Kidney epithelial cell (primary cell): ENCODE data around the gene HOMER3. TPM values are rescaled to one million over a fixed set of nuclear protein-coding genes. Genes with fewer than 3 reads are reported as not detected.

Experiments used
- DNase-seq: peaks from one replicate; pipeline ENCODE4 v3.0.0-alpha.2; 2010; ENCODE audit warnings: low read depth
- H3K27me3 ChIP-seq: 2 replicates; pipeline ENCODE4 v1.6.0; 2011; ENCODE audit warnings: low read length; ENCODE audit not compliant: control insufficient read depth, insufficient read depth
- H3K36me3 ChIP-seq: 2 replicates; pipeline ENCODE4 v1.5.1; 2011; ENCODE audit warnings: low read length; ENCODE audit not compliant: control insufficient read depth, insufficient read depth
- H3K4me3 ChIP-seq: 2 replicates; pipeline ENCODE4 v1.5.1; 2011; ENCODE audit warnings: low read depth, mild to moderate bottlenecking, control low read depth, low read length
- total RNA-seq: library from RNA; depleted of rRNA; stranded (reverse); fragments of >200 nt; gene quantifications from 2 replicates; pipeline ENCODE4 v1.2.3, GENCODE V29; 2015
- TF ChIP-seq, protein P1 (sequence below): IDR thresholded peaks from 2 replicates; pipeline ENCODE4 v1.5.1; 2011; ENCODE audit warnings: mild to moderate bottlenecking, moderate library complexity, low read length, control low read depth, inconsistent platforms; ENCODE audit not compliant: insufficient read depth, poor library complexity, severe bottlenecking

The HOMER3 gene
- total RNA-seq, 1 donor from 2014 or later: 109 TPM

DNA sequence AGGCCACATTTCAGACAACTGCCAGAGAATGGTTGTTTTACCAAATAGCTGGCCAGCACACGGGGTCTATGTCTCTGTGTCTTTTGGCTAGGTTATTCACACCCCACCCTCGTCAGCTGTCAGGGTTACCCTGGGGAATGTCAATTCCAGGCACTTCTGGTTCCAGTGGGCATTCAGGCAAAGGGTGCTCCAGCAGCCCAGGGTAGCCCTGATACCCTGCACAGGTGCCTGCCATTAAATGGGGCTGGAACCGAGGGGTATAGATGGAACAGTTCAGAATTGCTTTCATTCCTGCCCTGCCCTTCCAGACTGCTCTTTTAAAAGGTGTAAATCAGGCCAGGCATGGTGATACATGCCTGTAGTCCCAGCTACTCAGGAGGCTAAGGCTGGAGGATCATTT, 43.2 kb upstream of the HOMER3 start:
- TF ChIP-seq, protein P1, sequence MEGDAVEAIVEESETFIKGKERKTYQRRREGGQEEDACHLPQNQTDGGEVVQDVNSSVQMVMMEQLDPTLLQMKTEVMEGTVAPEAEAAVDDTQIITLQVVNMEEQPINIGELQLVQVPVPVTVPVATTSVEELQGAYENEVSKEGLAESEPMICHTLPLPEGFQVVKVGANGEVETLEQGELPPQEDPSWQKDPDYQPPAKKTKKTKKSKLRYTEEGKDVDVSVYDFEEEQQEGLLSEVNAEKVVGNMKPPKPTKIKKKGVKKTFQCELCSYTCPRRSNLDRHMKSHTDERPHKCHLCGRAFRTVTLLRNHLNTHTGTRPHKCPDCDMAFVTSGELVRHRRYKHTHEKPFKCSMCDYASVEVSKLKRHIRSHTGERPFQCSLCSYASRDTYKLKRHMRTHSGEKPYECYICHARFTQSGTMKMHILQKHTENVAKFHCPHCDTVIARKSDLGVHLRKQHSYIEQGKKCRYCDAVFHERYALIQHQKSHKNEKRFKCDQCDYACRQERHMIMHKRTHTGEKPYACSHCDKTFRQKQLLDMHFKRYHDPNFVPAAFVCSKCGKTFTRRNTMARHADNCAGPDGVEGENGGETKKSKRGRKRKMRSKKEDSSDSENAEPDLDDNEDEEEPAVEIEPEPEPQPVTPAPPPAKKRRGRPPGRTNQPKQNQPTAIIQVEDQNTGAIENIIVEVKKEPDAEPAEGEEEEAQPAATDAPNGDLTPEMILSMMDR: no peak
- no peak overlapping the region for H3K4me3 ChIP-seq
- DNase-seq: no peak
- H3K36me3 ChIP-seq: no peaks in the 10 kb centered on the region
- H3K27me3 ChIP-seq: peaks cover 11% of the 10 kb centered on the region

DNA sequence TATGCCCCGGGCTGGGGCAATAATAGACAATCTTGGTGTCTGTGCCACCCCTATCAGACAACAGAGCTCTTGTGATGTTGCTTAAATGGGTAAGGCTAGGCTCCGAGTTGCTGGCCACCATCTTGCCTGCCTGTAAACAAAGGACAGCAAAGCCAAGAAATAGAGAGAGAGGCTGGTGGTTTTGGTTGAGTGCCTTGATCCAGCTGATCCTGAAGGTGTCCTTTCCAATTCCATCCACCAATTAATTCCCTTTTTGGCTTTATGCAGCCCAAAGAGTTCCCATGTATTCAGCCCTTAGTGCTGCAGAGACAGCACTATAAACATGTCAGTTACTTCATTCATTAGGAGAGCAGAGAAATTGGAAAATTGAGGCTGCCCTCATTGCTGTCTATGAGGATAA, 41.7 kb upstream of the HOMER3 start:
- no peaks in the 10 kb centered on the region for H3K36me3 ChIP-seq
- peaks cover 11% of the 10 kb centered on the region for H3K27me3 ChIP-seq
- TF ChIP-seq, protein P1: no peak
- no peak for DNase-seq
- H3K4me3 ChIP-seq: no peak overlapping the region

DNA sequence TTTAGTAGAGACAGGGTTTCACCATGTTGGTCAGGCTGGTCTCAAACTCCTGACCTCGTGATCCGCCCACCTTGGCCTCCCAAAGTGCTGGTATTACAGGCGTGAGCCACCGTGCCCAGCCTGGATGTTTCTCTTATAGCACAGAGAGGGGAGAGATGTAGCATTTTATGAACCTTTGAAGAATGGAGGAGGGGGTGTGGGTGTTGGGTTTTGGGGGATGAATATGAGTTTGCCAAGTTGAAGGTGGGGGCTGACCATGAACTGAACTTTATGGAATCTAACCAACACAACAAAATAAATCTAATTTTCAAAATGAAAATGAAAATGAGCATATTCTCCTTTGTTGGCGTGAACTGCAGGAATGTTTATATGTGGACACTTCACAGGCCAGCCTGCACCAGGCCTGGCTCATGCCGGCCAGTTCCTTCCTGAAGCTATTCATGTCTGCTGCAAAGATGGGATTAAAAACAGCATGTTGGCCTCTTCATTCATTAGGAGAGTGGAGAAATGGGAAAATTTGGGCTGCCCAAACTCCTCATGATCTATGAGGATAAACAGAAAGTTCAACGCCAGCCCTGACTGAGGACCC, 39.5 kb upstream of the HOMER3 start:
- DNase-seq: no peak
- no peaks in the 10 kb centered on the region for H3K36me3 ChIP-seq
- TF ChIP-seq, protein P1: no peak
- peaks cover 11% of the 10 kb centered on the region for H3K27me3 ChIP-seq
- no peak overlapping the region for H3K4me3 ChIP-seq

DNA sequence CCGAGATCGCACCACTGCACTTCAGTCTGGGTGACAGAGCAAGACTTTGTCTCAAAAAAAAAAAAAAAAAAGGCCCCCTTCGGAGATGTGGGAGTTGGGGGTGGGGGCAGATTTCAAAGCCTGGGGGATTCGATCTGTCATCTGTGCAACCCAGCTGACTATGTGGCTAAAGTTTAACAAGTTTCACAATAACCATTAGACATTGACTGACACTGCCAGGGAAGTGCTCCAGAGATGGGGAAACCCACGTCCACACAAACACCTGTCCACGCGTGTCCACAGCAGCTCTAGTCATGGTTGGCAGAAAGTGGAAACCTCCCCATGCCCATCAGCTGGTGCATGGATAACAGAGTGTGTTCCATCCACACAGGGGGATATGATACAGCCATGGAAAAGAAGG, 37.6 kb upstream of the HOMER3 start:
- DNase-seq: no peak
- TF ChIP-seq, protein P1: no peak
- Histone ChIP-seq H3K36me3 (no peaks in the 10 kb centered on the region), H3K27me3 (peaks cover 6% of the 10 kb centered on the region), H3K4me3 (no peak overlapping the region)

DNA sequence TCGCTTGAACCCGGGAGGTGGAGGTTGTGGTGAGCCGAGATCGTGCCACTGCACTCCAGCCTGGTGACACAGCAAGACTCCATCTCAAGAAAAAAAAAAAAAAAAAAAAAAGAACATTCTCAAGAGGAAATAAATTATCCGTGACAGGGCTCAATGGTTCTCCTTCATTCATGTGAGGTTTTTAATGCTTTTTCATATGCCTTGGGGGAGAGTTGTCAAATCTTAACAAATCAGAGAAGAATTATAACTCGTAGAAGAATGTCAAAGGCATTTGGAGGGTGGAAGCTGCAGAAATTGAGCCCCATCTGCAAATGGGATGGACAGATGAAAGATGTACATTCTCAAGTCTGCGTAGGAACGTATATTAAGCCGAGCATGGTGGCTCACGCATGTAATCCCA, 34.9 kb upstream of the HOMER3 start:
- no peak for DNase-seq
- Histone ChIP-seq H3K4me3 (no peak overlapping the region), H3K36me3 (no peaks in the 10 kb centered on the region), H3K27me3 (no peaks in the 10 kb centered on the region)
- TF ChIP-seq, protein P1: no peak

DNA sequence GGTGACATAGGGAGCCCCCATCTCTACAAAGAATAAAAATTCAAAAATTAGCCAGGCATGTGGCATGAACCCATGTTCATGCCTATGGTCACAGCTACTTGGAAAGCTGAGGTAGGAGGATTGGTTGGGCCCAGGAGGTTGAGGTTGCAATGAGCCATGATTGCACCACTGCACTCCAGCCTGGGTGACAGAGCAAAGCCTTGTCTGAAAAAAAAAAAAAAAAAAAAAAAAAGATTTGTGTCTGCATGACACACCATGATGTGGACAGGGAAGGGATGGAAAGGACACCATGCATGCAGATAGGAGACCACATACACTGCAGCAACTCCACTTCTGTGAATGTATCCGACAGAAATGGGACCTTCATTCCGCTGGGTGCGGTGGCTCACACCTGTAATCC, 34.0 kb upstream of the HOMER3 start:
- no peak for DNase-seq
- Histone ChIP-seq H3K4me3 (no peak overlapping the region), H3K27me3 (no peaks in the 10 kb centered on the region), H3K36me3 (no peaks in the 10 kb centered on the region)
- TF ChIP-seq, protein P1: no peak
